HEK293T (cell line): Measurements from ENCODE around the gene IDE.

Experiments
- BHLHE40 ChIP-seq: fragments of 450-650 bp; IDR thresholded peaks from 2 replicates; pipeline ENCODE4 v1.6.1; 2016; ENCODE audit warnings: mild to moderate bottlenecking, moderate library complexity, borderline replicate concordance
- FOXK2 ChIP-seq: fragments of 450-650 bp; IDR thresholded peaks from 2 replicates; pipeline ENCODE4 v1.6.1; 2016; ENCODE audit warnings: mild to moderate bottlenecking
- PKNOX1 ChIP-seq: fragments of 450-650 bp; IDR thresholded peaks from 2 replicates; pipeline ENCODE4 v1.6.1; 2016

DNA sequence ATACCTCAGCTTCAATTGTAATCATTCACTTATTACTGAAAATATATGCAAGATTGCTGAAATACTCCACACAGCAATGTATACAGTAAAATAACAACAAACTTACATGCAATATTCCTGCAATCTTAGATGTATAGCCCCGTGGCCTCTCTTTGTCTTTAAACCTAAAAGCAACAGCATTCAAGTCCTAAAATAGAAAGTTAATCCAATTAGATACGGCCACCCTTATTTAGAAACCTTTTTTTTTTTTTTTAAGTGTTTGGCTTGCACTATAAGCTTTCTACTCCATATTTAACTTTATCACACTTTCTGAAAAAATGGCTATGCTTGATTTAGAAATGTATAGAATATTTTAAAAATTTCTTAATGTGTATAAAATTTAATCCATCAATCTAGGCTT is 67.6 kb downstream of the IDE start:
- TF ChIP-seq PKNOX1 = no peak
- TF ChIP-seq FOXK2 = no peak
- TF ChIP-seq BHLHE40 = no peak
